ENCODE results near the gene ADRM1.

The ADRM1 gene

GRCh38 chr20:62255976-62256375 is 46.8 kb upstream of the ADRM1 start:
- Histone ChIP-seq H3K79me2 (ENCODE audit: control insufficient read depth, low read length) (peaks cover 25% of the 10 kb centered on the region), H3K27me3 (ENCODE audit: control insufficient read depth, low read length) (no peaks in the 10 kb centered on the region), H3K4me1 (ENCODE audit: control insufficient read depth, low read length) (no peaks in the 10 kb centered on the region), H3K4me3 (ENCODE audit: low read length) (no peak overlapping the region), H3F3A (ENCODE audit: control insufficient read depth, insufficient read depth) (no peaks in the 10 kb centered on the region), H3K36me3 (ENCODE audit: control insufficient read depth, low read length) (no peaks in the 10 kb centered on the region), H3K27ac (ENCODE audit: low read depth, low read length) (no peak overlapping the region), H3K9me2 (replicated peaks; ENCODE audit: control insufficient read depth, low read length) (no peaks in the 10 kb centered on the region), H3K4me2 (ENCODE audit: low read length) (no peak overlapping the region), H3K9me3 (ENCODE audit: control insufficient read depth, insufficient read depth, low read length) (no peaks in the 10 kb centered on the region), H4K20me1 (ENCODE audit: control insufficient read depth, insufficient read depth, low read depth, low read length) (0 out of 2 replicates have a peak, but pooled peaks cover 5% of the 10 kb centered on the region)
- no peak for TF ChIP-seq CTCF (IDR thresholded peaks at IDR 0.05; ENCODE audit: low read depth, low read length, poor library complexity, severe bottlenecking)
- no peak for TF ChIP-seq EZH2phosphoT487 (IDR thresholded peaks at IDR 0.05; ENCODE audit: borderline replicate concordance, low read length)

DNA sequence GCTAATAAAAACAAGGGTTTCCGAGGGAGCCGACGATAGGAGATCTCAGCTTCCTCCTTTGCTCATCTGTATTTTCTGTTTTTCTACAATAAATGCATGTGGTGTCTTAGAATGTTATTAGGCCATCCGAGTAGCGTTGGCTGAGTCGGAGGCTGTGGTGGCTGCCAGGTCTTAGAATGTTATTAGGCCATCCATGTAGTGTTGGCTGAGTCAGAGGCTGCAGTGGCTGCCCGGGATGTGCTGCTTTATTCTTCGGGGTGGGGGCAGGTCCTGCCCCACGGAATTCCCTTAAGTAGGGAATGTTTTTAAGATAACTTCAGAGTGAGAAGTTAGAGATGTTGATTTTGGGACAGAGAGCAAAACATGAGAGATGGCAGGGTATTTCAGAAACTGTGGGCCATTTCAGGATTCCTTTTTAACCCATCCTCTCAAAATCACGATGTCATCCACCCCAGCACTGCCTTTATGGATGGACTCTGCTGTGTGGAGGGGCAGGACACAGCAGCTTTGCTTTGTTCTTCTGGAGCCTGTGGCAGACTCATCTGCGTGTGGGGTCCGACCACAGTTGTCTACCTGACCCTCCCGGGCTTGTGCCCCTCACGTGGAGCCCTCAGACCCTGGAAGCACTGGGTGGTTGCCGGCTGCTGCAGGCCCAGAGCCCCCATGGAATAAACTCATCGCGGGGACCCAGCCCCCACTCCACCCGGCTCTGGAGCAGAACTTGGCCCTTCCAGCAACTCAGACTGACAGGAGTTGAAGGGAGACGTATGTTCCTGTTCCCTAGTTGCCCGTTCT is 44.1 kb upstream of the ADRM1 start:
- Histone ChIP-seq H3K36me3 (ENCODE audit: control insufficient read depth, low read length) (no peaks in the 10 kb centered on the region; the same call in 1 of the 2 replicates), H3F3A (ENCODE audit: control insufficient read depth, insufficient read depth) (no peaks in the 10 kb centered on the region), H3K4me3 (ENCODE audit: low read length) (no peak overlapping the region), H3K4me1 (ENCODE audit: control insufficient read depth, low read length) (no peaks in the 10 kb centered on the region), H4K20me1 (ENCODE audit: control insufficient read depth, insufficient read depth, low read depth, low read length) (0 out of 2 replicates have a peak, but pooled peaks cover 5% of the 10 kb centered on the region), H3K4me2 (ENCODE audit: low read length) (no peak overlapping the region), H3K79me2 (ENCODE audit: control insufficient read depth, low read length) (peaks cover 8% of the 10 kb centered on the region; the same call in 1 of the 2 replicates), H3K27ac (ENCODE audit: low read depth, low read length) (no peak overlapping the region), H3K9me3 (ENCODE audit: control insufficient read depth, insufficient read depth, low read length) (no peaks in the 10 kb centered on the region), H3K27me3 (ENCODE audit: control insufficient read depth, low read length) (no peaks in the 10 kb centered on the region), H3K9me2 (replicated peaks; ENCODE audit: control insufficient read depth, low read length) (no peaks in the 10 kb centered on the region)
- TF ChIP-seq EZH2phosphoT487 (IDR thresholded peaks at IDR 0.05; ENCODE audit: borderline replicate concordance, low read length) = no peak
- TF ChIP-seq CTCF (IDR thresholded peaks at IDR 0.05; ENCODE audit: low read depth, low read length, poor library complexity, severe bottlenecking) = no peak

DNA sequence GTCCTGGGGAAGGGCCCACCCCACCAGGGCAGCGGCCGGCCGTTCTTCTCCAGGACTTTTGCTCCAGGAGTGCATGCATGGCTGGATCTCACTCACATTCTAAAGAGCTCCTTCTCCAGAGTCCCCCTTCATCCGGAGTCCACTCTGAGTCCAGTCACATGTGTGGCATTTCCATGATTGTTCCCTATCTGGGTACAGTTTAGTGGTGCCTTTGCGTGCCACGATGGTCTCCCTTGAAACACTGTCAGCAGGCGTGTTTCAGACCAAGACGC is 43.6 kb upstream of the ADRM1 start:
- Histone ChIP-seq H3K79me2 (ENCODE audit: control insufficient read depth, low read length) (peaks cover 5% of the 10 kb centered on the region; the same call in 1 of the 2 replicates), H3K4me1 (ENCODE audit: control insufficient read depth, low read length) (no peaks in the 10 kb centered on the region), H3K4me3 (ENCODE audit: low read length) (no peak overlapping the region), H3F3A (ENCODE audit: control insufficient read depth, insufficient read depth) (no peaks in the 10 kb centered on the region), H3K4me2 (ENCODE audit: low read length) (no peak overlapping the region), H3K9me3 (ENCODE audit: control insufficient read depth, insufficient read depth, low read length) (no peaks in the 10 kb centered on the region), H4K20me1 (ENCODE audit: control insufficient read depth, insufficient read depth, low read depth, low read length) (0 out of 2 replicates have a peak, but pooled peaks cover 5% of the 10 kb centered on the region), H3K27me3 (ENCODE audit: control insufficient read depth, low read length) (no peaks in the 10 kb centered on the region), H3K9me2 (replicated peaks; ENCODE audit: control insufficient read depth, low read length) (no peaks in the 10 kb centered on the region), H3K36me3 (ENCODE audit: control insufficient read depth, low read length) (no peaks in the 10 kb centered on the region; the same call in 1 of the 2 replicates), H3K27ac (ENCODE audit: low read depth, low read length) (no peak overlapping the region)
- TF ChIP-seq CTCF (IDR thresholded peaks at IDR 0.05; ENCODE audit: low read depth, low read length, poor library complexity, severe bottlenecking) (no peak), EZH2phosphoT487 (IDR thresholded peaks at IDR 0.05; ENCODE audit: borderline replicate concordance, low read length) (no peak)

Data from DOHH2 (cell line).